T-helper 1 cell treated with Interleukin-12 subunit alpha and Interleukin-12 subunit beta and Interleukin-4 antibody, amounts not matched to agents 30 ng/mL and 1 ng/mL, for 36 hours (primary cell): ENCODE data around the gene GLUD2. TPM values are rescaled to one million over a fixed set of nuclear protein-coding genes. Genes with fewer than 3 reads are reported as not detected.

ENCODE experiments used
- total RNA-seq: library from RNA; stranded (reverse); gene quantifications from 2 replicates; pipeline ENCODE4 v1.2.3, GENCODE V29; 2022

GLUD2 gene
- total RNA-seq, 1 donor from 2014 or later, result 0.29 TPM

Other genes starting within 250 kb of the GLUD2 start
- not detected in 2 replicates for gene CT47B1, start 171.7 kb upstream of the GLUD2 start, total RNA-seq
- gene CT47A11, start 110.5 kb upstream of the GLUD2 start, total RNA-seq, result not detected in 2 replicates
- not detected in 2 replicates for gene CT47A10, start 105.6 kb upstream of the GLUD2 start, total RNA-seq
- not detected in 2 replicates for gene CT47A9, start 100.7 kb upstream of the GLUD2 start, total RNA-seq
- gene CT47A8, start 95.9 kb upstream of the GLUD2 start, total RNA-seq, result not detected in 2 replicates
- gene CT47A7, start 91.0 kb upstream of the GLUD2 start, total RNA-seq, result not detected in 2 replicates
- not detected in 2 replicates for gene CT47A6, start 86.1 kb upstream of the GLUD2 start, total RNA-seq
- not detected in 2 replicates for gene CT47A5, start 81.3 kb upstream of the GLUD2 start, total RNA-seq
- gene CT47A4, start 76.4 kb upstream of the GLUD2 start, total RNA-seq, result not detected in 2 replicates
- gene CT47A3, start 71.5 kb upstream of the GLUD2 start, total RNA-seq, result not detected in 2 replicates
- gene CT47A2, start 66.7 kb upstream of the GLUD2 start, total RNA-seq, result not detected in 2 replicates
- not detected in 2 replicates for gene CT47A1, start 61.9 kb upstream of the GLUD2 start, total RNA-seq